GM19240 (cell line): ENCODE measurements around the gene GRIN2B.

ENCODE experiments used
- DNase-seq: peaks from one replicate; pipeline ENCODE4 v3.0.0; 2011; ENCODE audit warnings: low spot score; ENCODE audit not compliant: insufficient read length

Gene GRIN2B

GRCh38 chr12:13957576-13957975, 23.8 kb downstream of the GRIN2B start:
- DNase-seq: no peak

- DNase-seq: no peak
Measured at GRCh38 chr12:13956060-13956590, 25.3 kb downstream of the GRIN2B start.

GRCh38 chr12:13952096-13952495, 29.3 kb downstream of the GRIN2B start:
- no peak for DNase-seq

- no peak for DNase-seq
Measured at GRCh38 chr12:13950502-13950901, 30.9 kb downstream of the GRIN2B start.

- no peak for DNase-seq
Measured at GRCh38 chr12:13948621-13949020, 32.8 kb downstream of the GRIN2B start.

- DNase-seq: no peak
Measured at GRCh38 chr12:13947276-13947946, 34.0 kb downstream of the GRIN2B start.

GRCh38 chr12:13945641-13946040, 35.8 kb downstream of the GRIN2B start:
- DNase-seq: no peak

- DNase-seq: no peak
Measured at GRCh38 chr12:13945236-13945635, 36.2 kb downstream of the GRIN2B start.

GRCh38 chr12:13942826-13943225, 38.6 kb downstream of the GRIN2B start:
- DNase-seq: no peak

GRCh38 chr12:13941258-13942249, 39.8 kb downstream of the GRIN2B start:
- peak; percentile 9 for DNase-seq

GRCh38 chr12:13940335-13940865, 41.0 kb downstream of the GRIN2B start:
- no peak for DNase-seq

- DNase-seq: no peak
Measured at GRCh38 chr12:13937735-13938134, 43.7 kb downstream of the GRIN2B start.

GRCh38 chr12:13935169-13935568, 46.2 kb downstream of the GRIN2B start:
- DNase-seq: no peak
